Measurements from ENCODE around the gene PLXNB1.
A peak's percentile ranks its signal among the peaks of the same experiment; 100 is the strongest.
"Not testable (repeated sequence)": the region's sequence is repeated elsewhere in the genome, so short reads cannot be mapped to it uniquely, and the experiment has no call there.

The PLXNB1 gene

GRCh38 chr3:48411606-48412374, 18.1 kb downstream of the PLXNB1 start:
- no peak for DNase-seq
- in situ Hi-C loops (cut with HindIII; ENCODE audit: low pct_ligation_motif_present, low pct_unique_long_range_greater_than_20kb, low sequenced_read_pairs) = no loop called here

GRCh38 chr3:48411041-48411588, 18.8 kb downstream of the PLXNB1 start:
- no peak for DNase-seq
- in situ Hi-C loops (cut with HindIII; ENCODE audit: low pct_ligation_motif_present, low pct_unique_long_range_greater_than_20kb, low sequenced_read_pairs) = no loop called here

- in situ Hi-C loops (cut with HindIII; ENCODE audit: low pct_ligation_motif_present, low pct_unique_long_range_greater_than_20kb, low sequenced_read_pairs) = no loop called here
- DNase-seq = no peak
These were observed 19.5 kb downstream of the PLXNB1 start for GRCh38 chr3:48410205-48411040.

GRCh38 chr3:48409291-48410201, 20.3 kb downstream of the PLXNB1 start:
- DNase-seq = no peak
- in situ Hi-C loops (cut with HindIII; ENCODE audit: low pct_ligation_motif_present, low pct_unique_long_range_greater_than_20kb, low sequenced_read_pairs) = no loop called here

- in situ Hi-C loops (cut with HindIII; ENCODE audit: low pct_ligation_motif_present, low pct_unique_long_range_greater_than_20kb, low sequenced_read_pairs) = no loop called here
These were observed 21.0 kb downstream of the PLXNB1 start for GRCh38 chr3:48408823-48409281.

GRCh38 chr3:48407542-48408099, 22.3 kb downstream of the PLXNB1 start:
- in situ Hi-C loops (cut with HindIII; ENCODE audit: low pct_ligation_motif_present, low pct_unique_long_range_greater_than_20kb, low sequenced_read_pairs) = no loop called here

More at GRCh38 chr3:48408823-48409281, 21.0 kb downstream of the PLXNB1 start:
- no peak for DNase-seq

GRCh38 chr3:48406443-48407431, 23.1 kb downstream of the PLXNB1 start:
- in situ Hi-C loops (cut with HindIII; ENCODE audit: low pct_ligation_motif_present, low pct_unique_long_range_greater_than_20kb, low sequenced_read_pairs) = no loop called here

More at GRCh38 chr3:48407542-48408099, 22.3 kb downstream of the PLXNB1 start:
- no peak for DNase-seq

GRCh38 chr3:48405971-48406370, 23.9 kb downstream of the PLXNB1 start:
- no peak for DNase-seq

More at GRCh38 chr3:48406443-48407431, 23.1 kb downstream of the PLXNB1 start:
- DNase-seq = no peak

GRCh38 chr3:48405343-48405881, 24.5 kb downstream of the PLXNB1 start:
- in situ Hi-C loops (cut with HindIII; ENCODE audit: low pct_ligation_motif_present, low pct_unique_long_range_greater_than_20kb, low sequenced_read_pairs) = no loop called here
- DNase-seq = no peak

More at GRCh38 chr3:48405971-48406370, 23.9 kb downstream of the PLXNB1 start:
- in situ Hi-C loops (cut with HindIII; ENCODE audit: low pct_ligation_motif_present, low pct_unique_long_range_greater_than_20kb, low sequenced_read_pairs) = no loop called here

- DNase-seq = no peak
- in situ Hi-C loops (cut with HindIII; ENCODE audit: low pct_ligation_motif_present, low pct_unique_long_range_greater_than_20kb, low sequenced_read_pairs) = no loop called here
These were observed 25.2 kb downstream of the PLXNB1 start for GRCh38 chr3:48404440-48405342.

- DNase-seq = no peak
- in situ Hi-C loops (cut with HindIII; ENCODE audit: low pct_ligation_motif_present, low pct_unique_long_range_greater_than_20kb, low sequenced_read_pairs) = no loop called here
These were observed 26.1 kb downstream of the PLXNB1 start for GRCh38 chr3:48403533-48404439.

- in situ Hi-C loops (cut with HindIII; ENCODE audit: low pct_ligation_motif_present, low pct_unique_long_range_greater_than_20kb, low sequenced_read_pairs) = no loop called here
- no peak for DNase-seq
These were observed 27.0 kb downstream of the PLXNB1 start for GRCh38 chr3:48402907-48403306.

GRCh38 chr3:48402281-48402732, 27.6 kb downstream of the PLXNB1 start:
- in situ Hi-C loops (cut with HindIII; ENCODE audit: low pct_ligation_motif_present, low pct_unique_long_range_greater_than_20kb, low sequenced_read_pairs) = no loop called here

GRCh38 chr3:48401434-48401901, 28.4 kb downstream of the PLXNB1 start:
- in situ Hi-C loops (cut with HindIII; ENCODE audit: low pct_ligation_motif_present, low pct_unique_long_range_greater_than_20kb, low sequenced_read_pairs); DNase-seq: not testable (repeated sequence)

More at GRCh38 chr3:48402281-48402732, 27.6 kb downstream of the PLXNB1 start:
- DNase-seq = peak; percentile 69

All from ACHN (cell line).